Measurements from ENCODE around the gene BARX2.

DNA sequence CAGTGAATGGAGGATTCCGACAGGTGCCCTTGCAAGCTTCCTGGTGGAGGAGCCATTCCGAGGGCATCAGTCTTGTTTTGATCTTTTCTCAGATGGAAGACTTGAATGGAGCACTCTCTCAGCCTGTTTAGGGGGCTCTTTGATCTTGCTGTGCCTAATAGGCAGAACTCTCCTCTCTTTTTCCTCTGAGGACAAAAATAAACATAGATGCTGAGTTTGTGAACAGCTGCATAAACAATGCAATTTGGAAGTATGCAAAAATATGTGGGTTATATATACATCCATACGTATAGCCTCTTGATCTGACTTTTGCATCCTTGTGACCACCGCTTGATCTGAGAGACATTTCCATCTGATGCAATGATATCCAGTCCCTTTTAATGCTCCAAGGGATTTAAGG, 29.1 kb downstream of the BARX2 start:
- TF ChIP-seq, protein P1, sequence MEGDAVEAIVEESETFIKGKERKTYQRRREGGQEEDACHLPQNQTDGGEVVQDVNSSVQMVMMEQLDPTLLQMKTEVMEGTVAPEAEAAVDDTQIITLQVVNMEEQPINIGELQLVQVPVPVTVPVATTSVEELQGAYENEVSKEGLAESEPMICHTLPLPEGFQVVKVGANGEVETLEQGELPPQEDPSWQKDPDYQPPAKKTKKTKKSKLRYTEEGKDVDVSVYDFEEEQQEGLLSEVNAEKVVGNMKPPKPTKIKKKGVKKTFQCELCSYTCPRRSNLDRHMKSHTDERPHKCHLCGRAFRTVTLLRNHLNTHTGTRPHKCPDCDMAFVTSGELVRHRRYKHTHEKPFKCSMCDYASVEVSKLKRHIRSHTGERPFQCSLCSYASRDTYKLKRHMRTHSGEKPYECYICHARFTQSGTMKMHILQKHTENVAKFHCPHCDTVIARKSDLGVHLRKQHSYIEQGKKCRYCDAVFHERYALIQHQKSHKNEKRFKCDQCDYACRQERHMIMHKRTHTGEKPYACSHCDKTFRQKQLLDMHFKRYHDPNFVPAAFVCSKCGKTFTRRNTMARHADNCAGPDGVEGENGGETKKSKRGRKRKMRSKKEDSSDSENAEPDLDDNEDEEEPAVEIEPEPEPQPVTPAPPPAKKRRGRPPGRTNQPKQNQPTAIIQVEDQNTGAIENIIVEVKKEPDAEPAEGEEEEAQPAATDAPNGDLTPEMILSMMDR (IDR thresholded peaks at IDR 0.05; ENCODE audit: insufficient read depth, low read length, poor library complexity, severe bottlenecking) = no peak
- TF ChIP-seq EZH2phosphoT487 (conservative IDR thresholded peaks at IDR 0.05; ENCODE audit: low read length) = no peak

Measured in SU-DHL-6 (cell line).